Measurements from ENCODE around the gene PRKN.
"Not testable (repeated sequence)": the region's sequence is repeated elsewhere in the genome, so short reads cannot be mapped to it uniquely, and the experiment has no call there.

PRKN gene

GRCh38 chr6:162541019-162541601, 186.5 kb downstream of the PRKN start:
- DNase-seq (ENCODE audit: low read depth in 1 of 2, low spot score in 1 of 2): no peak

GRCh38 chr6:162539321-162539720, 188.2 kb downstream of the PRKN start:
- no peak for DNase-seq (ENCODE audit: low read depth in 1 of 2, low spot score in 1 of 2)

GRCh38 chr6:162538643-162539064, 188.9 kb downstream of the PRKN start:
- DNase-seq (ENCODE audit: low read depth in 1 of 2, low spot score in 1 of 2): no peak

- no peak for DNase-seq (ENCODE audit: low read depth in 1 of 2, low spot score in 1 of 2)
Observed at GRCh38 chr6:162533009-162533400, 194.6 kb downstream of the PRKN start.

GRCh38 chr6:162532283-162533008, 195.1 kb downstream of the PRKN start:
- no peak for DNase-seq (ENCODE audit: low read depth in 1 of 2, low spot score in 1 of 2)

DNA sequence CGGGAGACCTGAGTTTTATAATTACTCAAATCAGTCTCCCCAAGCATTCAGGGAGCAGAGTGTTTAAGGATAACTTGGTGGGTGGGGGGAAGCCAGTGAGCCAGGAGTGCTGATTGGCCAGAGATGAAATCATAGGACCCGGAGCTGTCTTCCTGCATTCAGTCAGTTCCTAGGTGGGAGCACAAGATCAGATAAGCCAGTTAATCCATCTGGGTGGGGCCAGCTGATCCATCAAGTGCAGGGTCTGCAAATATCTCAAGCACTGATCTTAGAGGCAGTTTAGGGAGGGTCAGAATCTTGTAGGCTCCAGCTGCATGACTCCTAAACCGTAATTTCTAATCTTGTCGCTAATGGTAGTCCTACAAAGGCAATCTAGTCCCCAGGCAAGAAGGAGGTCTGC, 196.2 kb downstream of the PRKN start:
- not testable (repeated sequence) for DNase-seq (ENCODE audit: low read depth in 1 of 2, low spot score in 1 of 2)

- DNase-seq (ENCODE audit: low read depth in 1 of 2, low spot score in 1 of 2): no peak
Observed at GRCh38 chr6:162528538-162528937, 199.0 kb downstream of the PRKN start.

GRCh38 chr6:162526960-162527359, 200.6 kb downstream of the PRKN start:
- DNase-seq (ENCODE audit: low read depth in 1 of 2, low spot score in 1 of 2): no peak

- DNase-seq (ENCODE audit: low read depth in 1 of 2, low spot score in 1 of 2): no peak
Observed at GRCh38 chr6:162525181-162525580, 202.4 kb downstream of the PRKN start.

GRCh38 chr6:162512744-162513143, 214.8 kb downstream of the PRKN start:
- no peak for DNase-seq (ENCODE audit: low read depth in 1 of 2, low spot score in 1 of 2)

- DNase-seq (ENCODE audit: low read depth in 1 of 2, low spot score in 1 of 2): no peak
Observed at GRCh38 chr6:162497389-162497788, 230.2 kb downstream of the PRKN start.

- no peak for DNase-seq (ENCODE audit: low read depth in 1 of 2, low spot score in 1 of 2)
Observed at GRCh38 chr6:162493917-162494316, 233.6 kb downstream of the PRKN start.

- no peak for DNase-seq (ENCODE audit: low read depth in 1 of 2, low spot score in 1 of 2)
Observed at GRCh38 chr6:162491637-162492036, 235.9 kb downstream of the PRKN start.

GRCh38 chr6:162489101-162489976, 238.2 kb downstream of the PRKN start:
- DNase-seq (ENCODE audit: low read depth in 1 of 2, low spot score in 1 of 2): no peak

GRCh38 chr6:162488444-162488843, 239.1 kb downstream of the PRKN start:
- no peak for DNase-seq (ENCODE audit: low read depth in 1 of 2, low spot score in 1 of 2)

GRCh38 chr6:162485464-162485863, 242.1 kb downstream of the PRKN start:
- no peak for DNase-seq (ENCODE audit: low read depth in 1 of 2, low spot score in 1 of 2)

- no peak for DNase-seq (ENCODE audit: low read depth in 1 of 2, low spot score in 1 of 2)
Observed at GRCh38 chr6:162481938-162482337, 245.6 kb downstream of the PRKN start.

DNA sequence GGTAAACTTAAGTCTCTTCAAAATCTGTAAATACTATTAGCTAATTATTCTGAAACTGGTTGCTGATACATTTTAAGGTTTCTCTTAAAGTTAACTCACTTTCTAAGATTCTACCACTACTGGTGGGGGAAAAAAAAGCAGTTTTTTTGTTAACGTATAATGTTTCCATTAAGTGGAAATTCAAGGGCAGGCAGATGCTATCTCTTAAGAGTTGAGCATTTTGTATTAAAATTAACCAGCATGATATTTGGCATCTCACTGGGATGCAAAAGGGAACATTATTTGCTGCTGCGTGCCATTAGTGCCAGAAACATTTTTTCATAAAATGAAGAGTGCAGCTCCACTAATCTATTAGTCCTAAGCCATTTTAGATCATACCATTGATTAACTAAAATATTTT, 246.2 kb downstream of the PRKN start:
- no peak for DNase-seq (ENCODE audit: low read depth in 1 of 2, low spot score in 1 of 2)

DNA sequence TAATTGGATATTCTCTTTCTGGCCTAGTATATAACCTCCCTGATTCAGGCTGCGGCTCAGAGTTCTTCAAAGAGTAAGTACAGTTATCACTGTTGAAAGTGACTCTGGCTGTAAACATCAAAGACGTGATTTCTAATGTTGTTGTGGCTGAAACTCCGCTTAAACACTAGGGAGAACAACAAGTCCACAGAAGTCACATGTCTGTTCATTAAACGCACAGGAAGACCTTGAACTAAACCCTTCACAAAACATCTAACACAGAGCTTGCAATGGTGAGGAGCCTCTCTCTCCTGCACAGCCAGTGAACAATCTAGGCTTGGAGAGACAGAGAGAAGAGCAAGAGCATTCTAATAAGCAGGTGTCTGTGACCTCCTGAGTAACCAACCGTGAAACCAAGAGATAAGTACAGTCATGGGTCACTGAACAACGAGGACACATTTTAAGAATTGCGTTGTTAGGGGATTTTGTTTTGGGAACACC, 249.3 kb downstream of the PRKN start:
- no peak for DNase-seq (ENCODE audit: low read depth in 1 of 2, low spot score in 1 of 2)

- DNase-seq (ENCODE audit: low read depth in 1 of 2, low spot score in 1 of 2): no peak
Observed at GRCh38 chr6:162474722-162475121, 252.8 kb downstream of the PRKN start.

DNA sequence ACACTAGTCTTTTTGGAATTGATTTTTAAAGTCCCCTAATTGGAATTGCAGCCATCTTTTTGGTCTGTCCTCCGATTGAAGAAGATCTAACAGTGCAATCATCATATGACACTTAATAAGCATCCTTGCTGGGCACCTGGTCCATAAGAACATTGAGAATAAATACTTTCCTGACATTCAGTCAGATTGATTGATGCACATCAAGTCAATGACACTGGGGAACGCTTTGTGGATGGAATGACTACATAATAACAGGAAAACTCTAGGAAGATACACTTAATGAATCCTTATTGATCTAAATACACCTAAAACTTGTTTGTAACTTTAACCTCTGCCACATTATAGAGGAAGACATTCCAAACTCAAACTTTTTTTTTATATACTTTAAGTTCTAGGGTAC, 255.7 kb downstream of the PRKN start:
- DNase-seq (ENCODE audit: low read depth in 1 of 2, low spot score in 1 of 2): no peak

GRCh38 chr6:162468326-162468725, 259.2 kb downstream of the PRKN start:
- no peak for DNase-seq (ENCODE audit: low read depth in 1 of 2, low spot score in 1 of 2)

All from activated T-helper 1 cell treated with anti-CD3 and anti-CD28 coated beads, Interleukin-2, amount 50 U/mL, for 16 hours (primary cell).